ENCODE data around the gene ZCCHC14.
"Not testable (repeated sequence)": the region's sequence is repeated elsewhere in the genome, so short reads cannot be mapped to it uniquely, and the experiment has no call there.

The ZCCHC14 gene

DNA sequence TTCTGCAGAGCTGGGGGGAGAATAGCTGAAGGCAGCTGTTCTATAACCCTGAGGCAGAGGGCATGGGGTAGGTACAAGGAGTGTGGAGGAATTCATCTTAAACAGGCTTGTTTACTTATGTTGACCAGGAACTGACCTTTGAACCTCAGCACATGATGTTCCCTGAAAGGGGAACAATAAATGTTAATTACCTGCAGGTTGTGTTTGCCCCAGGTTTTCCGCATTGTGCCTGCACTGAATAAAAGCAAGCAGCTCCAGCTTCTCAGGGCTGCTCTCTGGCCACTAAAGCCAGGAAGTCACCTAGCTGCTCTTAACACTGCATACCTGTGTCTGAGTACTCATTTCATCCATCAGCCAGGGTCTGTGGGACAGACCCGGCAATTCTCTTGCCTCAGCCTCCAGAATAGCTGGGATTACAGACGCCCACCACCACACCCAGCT, 113.5 kb downstream of the ZCCHC14 start:
- peaks cover 47% of the 10 kb centered on the region for H3K4me1 Mint-ChIP-seq (ENCODE audit: low read depth)
- not testable (repeated sequence) for H3K27ac Mint-ChIP-seq, H3K27me3 Mint-ChIP-seq, H3K4me3 Mint-ChIP-seq, H3K9me3 Mint-ChIP-seq
- peaks cover 28% of the 10 kb centered on the region for H3K36me3 Mint-ChIP-seq (ENCODE audit: low read depth)

DNA sequence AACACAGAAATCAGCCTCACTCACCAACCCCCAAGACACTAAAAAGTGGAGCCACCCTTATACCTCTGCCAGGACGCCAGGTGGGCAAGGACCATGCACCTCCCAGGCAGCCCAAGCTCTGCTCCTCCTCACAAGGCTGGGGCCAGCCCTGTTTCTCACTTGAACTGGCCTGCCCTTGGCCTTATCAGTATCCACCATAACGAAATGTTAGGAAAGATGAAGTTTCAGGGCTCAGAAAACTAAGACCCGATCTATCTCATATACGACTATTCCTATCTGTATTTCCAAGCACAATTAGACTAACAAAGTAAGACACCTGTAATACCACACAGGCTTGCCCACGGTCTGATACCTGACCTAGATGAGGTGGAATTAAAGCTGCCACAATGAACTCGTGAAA, 116.2 kb downstream of the ZCCHC14 start:
- Mint-ChIP-seq H3K4me1 (ENCODE audit: low read depth) (peaks cover 48% of the 10 kb centered on the region), H3K9me3 (no peaks in the 10 kb centered on the region), H3K36me3 (ENCODE audit: low read depth) (peaks cover 38% of the 10 kb centered on the region), H3K4me3 (no peak overlapping the region), H3K27me3 (no peaks in the 10 kb centered on the region), H3K27ac (peak overlapping the region; percentile 22)

GRCh38 chr16:87375426-87376135, 117.2 kb downstream of the ZCCHC14 start:
- Mint-ChIP-seq H3K27ac (peak overlapping the region; percentile 13), H3K27me3 (no peaks in the 10 kb centered on the region), H3K36me3 (ENCODE audit: low read depth) (peaks cover 28% of the 10 kb centered on the region), H3K4me1 (ENCODE audit: low read depth) (peaks cover 44% of the 10 kb centered on the region), H3K4me3 (no peak overlapping the region), H3K9me3 (no peaks in the 10 kb centered on the region)

DNA sequence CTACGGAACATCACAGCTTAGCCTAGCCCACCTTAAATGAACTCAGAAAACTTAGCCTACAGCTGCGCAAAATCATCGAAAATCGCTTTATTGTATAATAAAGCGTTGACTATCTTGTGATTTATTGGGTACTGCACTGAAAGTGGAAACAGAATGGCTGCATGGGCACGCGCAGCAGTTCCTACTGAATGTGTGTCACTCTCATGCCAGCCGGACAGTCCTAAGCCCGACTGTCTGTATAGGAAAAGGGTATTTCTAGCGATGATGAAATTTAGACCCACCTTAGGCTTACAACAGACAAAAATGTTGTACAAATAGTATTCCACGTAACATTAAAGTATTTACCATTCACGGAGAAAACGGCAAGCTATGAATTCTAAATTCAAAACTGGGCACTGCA, 118.5 kb downstream of the ZCCHC14 start:
- Mint-ChIP-seq H3K27me3 (no peaks in the 10 kb centered on the region), H3K9me3 (no peaks in the 10 kb centered on the region), H3K4me1 (ENCODE audit: low read depth) (peaks cover 45% of the 10 kb centered on the region), H3K36me3 (ENCODE audit: low read depth) (peaks cover 27% of the 10 kb centered on the region), H3K4me3 (no peak overlapping the region), H3K27ac (no peak overlapping the region)

GRCh38 chr16:87372305-87372704, 120.5 kb downstream of the ZCCHC14 start:
- H3K27ac Mint-ChIP-seq = no peak overlapping the region
- H3K36me3 Mint-ChIP-seq (ENCODE audit: low read depth) = peaks cover 29% of the 10 kb centered on the region
- H3K9me3 Mint-ChIP-seq = no peaks in the 10 kb centered on the region
- H3K27me3 Mint-ChIP-seq = no peaks in the 10 kb centered on the region
- H3K4me3 Mint-ChIP-seq = no peak overlapping the region
- H3K4me1 Mint-ChIP-seq (ENCODE audit: low read depth) = peaks cover 62% of the 10 kb centered on the region

- no peak overlapping the region for H3K4me3 Mint-ChIP-seq
- H3K4me1 Mint-ChIP-seq (ENCODE audit: low read depth) = peaks cover 62% of the 10 kb centered on the region
- H3K9me3 Mint-ChIP-seq = no peaks in the 10 kb centered on the region
- H3K27me3 Mint-ChIP-seq = no peaks in the 10 kb centered on the region
- H3K27ac Mint-ChIP-seq = peak overlapping the region; percentile 9
- peaks cover 25% of the 10 kb centered on the region for H3K36me3 Mint-ChIP-seq (ENCODE audit: low read depth)
These were observed 121.5 kb downstream of the ZCCHC14 start for GRCh38 chr16:87371261-87371866.

DNA sequence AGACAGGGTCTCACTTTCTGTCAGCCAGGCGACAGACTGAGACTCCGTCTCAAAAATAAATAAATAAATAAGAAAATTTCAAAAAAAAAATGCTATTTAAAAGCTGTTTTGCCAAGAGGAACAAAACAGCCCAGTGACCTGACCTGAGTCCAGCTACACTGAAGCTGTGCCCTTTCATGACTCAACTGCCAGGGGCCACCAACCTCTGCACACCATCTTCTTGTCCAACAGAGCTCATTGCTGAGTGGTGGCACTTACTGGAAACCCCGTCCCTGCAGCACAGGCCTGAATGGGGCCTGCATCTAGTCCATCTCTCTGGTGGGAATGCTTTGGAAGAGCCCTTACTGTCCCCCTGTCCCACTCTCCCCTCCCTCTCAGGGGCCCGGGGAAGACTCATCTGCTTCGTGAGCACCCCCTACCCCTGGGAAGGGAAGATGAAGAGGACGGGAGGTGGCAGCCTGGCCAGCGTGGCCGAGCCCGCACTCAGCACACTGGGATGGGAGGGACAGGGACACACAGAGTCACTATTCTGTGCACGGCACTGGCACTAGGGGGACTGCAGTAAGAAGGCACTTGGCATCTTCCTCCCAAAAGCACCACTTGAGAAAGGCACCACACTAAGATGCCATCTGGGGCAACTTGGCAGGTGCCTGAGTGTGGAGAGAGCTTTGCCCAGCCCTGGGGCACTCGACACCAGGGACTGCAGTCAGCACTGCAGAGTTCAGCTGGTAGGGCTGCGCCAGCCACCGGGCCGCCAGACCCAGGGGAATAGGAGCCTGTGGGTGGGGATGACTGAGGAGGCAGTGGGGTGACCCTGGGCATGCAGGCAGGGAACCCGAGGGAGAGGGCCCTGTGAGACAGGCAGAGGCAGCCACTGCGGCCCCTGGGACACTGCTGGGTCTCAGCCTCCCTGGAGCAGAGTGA, 122.8 kb downstream of the ZCCHC14 start:
- Mint-ChIP-seq H3K27me3 (no peaks in the 10 kb centered on the region), H3K4me1 (ENCODE audit: low read depth) (peaks cover 61% of the 10 kb centered on the region), H3K36me3 (ENCODE audit: low read depth) (peaks cover 30% of the 10 kb centered on the region), H3K9me3 (no peaks in the 10 kb centered on the region), H3K27ac (peak overlapping the region; percentile 36), H3K4me3 (no peak overlapping the region)

GRCh38 chr16:87369117-87369765, 123.6 kb downstream of the ZCCHC14 start:
- Mint-ChIP-seq H3K9me3 (no peaks in the 10 kb centered on the region), H3K27ac (peak overlapping the region; percentile 94), H3K27me3 (no peaks in the 10 kb centered on the region), H3K4me1 (ENCODE audit: low read depth) (peaks cover 67% of the 10 kb centered on the region), H3K36me3 (ENCODE audit: low read depth) (peaks cover 30% of the 10 kb centered on the region), H3K4me3 (peak overlapping the region; percentile 45)

DNA sequence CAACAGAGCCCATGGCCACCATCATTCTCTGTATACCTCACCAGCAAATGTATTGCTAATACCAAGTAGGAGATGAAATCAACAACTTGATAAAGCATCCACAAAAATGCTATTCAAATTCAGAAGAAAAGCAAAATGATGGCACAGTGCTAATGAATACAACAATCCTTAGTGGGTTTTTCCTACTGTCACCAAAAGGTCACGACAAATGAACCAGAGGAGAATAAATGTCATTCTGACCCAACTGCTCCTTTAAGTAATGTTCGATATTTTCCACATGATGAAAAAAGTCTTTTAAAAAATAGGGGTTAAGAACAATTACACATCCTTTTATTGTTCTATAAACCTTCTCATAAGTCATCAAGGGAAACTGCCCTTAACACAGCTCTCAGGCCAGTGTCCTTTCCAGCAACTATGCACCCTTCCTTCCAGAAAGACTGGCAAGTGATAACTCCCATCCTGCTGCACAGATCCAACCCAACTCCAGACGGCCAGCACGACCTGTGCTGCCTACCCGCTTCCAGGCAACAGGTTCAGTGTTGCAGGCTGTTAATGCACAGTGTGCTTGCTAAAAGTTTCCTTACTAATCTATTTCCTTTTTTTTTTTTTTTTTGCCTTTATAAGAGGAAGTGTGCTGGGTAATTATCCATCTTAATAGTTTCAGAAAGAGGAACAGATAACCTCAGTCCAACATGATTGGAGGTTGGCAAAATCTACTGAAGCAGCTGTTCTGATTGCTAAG, 124.6 kb downstream of the ZCCHC14 start:
- peaks cover 62% of the 10 kb centered on the region for H3K4me1 Mint-ChIP-seq (ENCODE audit: low read depth)
- H3K36me3 Mint-ChIP-seq (ENCODE audit: low read depth) = peaks cover 26% of the 10 kb centered on the region
- peak overlapping the region; percentile 94 for H3K27ac Mint-ChIP-seq
- H3K27me3 Mint-ChIP-seq = no peaks in the 10 kb centered on the region
- H3K9me3 Mint-ChIP-seq = no peaks in the 10 kb centered on the region
- H3K4me3 Mint-ChIP-seq = peak overlapping the region; percentile 56

DNA sequence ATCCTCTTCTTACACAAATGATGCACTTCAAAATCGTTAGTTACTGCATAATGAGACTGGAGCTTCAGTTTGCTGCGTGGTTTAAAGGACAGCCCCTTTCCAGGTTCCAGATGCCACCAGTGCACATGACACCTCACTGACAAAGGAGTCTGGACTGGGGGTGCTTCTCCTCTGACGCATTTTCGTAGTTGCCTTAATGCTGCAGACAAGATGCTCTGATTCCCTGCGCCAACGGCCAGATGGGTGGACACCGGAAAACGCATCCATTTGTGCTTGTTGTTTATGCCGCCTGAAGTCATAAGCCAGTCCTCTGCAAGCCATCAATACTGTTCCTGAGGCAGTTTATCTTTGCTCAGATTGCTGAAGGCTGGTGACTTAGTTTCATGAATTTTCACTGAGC, 125.3 kb downstream of the ZCCHC14 start:
- H3K27ac Mint-ChIP-seq = peak overlapping the region; percentile 94
- peaks cover 62% of the 10 kb centered on the region for H3K4me1 Mint-ChIP-seq (ENCODE audit: low read depth)
- H3K9me3 Mint-ChIP-seq = no peaks in the 10 kb centered on the region

GRCh38 chr16:87366930-87367329, 125.9 kb downstream of the ZCCHC14 start:
- Mint-ChIP-seq H3K27me3 (no peaks in the 10 kb centered on the region), H3K4me1 (ENCODE audit: low read depth) (peaks cover 57% of the 10 kb centered on the region), H3K36me3 (ENCODE audit: low read depth) (peaks cover 26% of the 10 kb centered on the region), H3K27ac (no peak overlapping the region), H3K4me3 (no peak overlapping the region), H3K9me3 (no peaks in the 10 kb centered on the region)

More for the DNA sequence above, 125.3 kb downstream of the ZCCHC14 start:
- Mint-ChIP-seq H3K27me3 (no peaks in the 10 kb centered on the region), H3K4me3 (peak overlapping the region; percentile 56), H3K36me3 (ENCODE audit: low read depth) (peaks cover 26% of the 10 kb centered on the region)

DNA sequence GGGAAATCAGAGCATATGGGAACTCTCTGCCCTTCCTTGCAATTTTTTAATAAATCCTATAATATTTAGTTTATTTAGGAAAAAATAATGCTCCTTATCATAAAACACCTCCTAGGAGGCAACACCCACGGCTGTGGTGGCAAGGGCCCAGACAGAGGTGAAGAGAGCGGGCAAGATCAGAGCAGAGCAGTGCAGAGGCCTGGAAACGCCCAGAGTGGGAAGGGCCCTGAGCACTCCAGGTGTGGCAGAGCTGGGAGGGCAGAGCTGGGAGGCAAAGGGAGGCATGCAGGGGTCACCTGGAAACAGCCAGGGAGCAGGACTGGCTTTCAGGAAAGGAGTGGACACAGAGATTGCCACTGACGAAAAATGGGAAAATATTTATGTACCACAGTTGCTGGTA, 126.5 kb downstream of the ZCCHC14 start:
- Mint-ChIP-seq H3K27ac (peak overlapping the region; percentile 67), H3K27me3 (no peaks in the 10 kb centered on the region), H3K4me1 (ENCODE audit: low read depth) (peaks cover 51% of the 10 kb centered on the region), H3K9me3 (no peaks in the 10 kb centered on the region), H3K36me3 (ENCODE audit: low read depth) (peaks cover 26% of the 10 kb centered on the region), H3K4me3 (no peak overlapping the region)

DNA sequence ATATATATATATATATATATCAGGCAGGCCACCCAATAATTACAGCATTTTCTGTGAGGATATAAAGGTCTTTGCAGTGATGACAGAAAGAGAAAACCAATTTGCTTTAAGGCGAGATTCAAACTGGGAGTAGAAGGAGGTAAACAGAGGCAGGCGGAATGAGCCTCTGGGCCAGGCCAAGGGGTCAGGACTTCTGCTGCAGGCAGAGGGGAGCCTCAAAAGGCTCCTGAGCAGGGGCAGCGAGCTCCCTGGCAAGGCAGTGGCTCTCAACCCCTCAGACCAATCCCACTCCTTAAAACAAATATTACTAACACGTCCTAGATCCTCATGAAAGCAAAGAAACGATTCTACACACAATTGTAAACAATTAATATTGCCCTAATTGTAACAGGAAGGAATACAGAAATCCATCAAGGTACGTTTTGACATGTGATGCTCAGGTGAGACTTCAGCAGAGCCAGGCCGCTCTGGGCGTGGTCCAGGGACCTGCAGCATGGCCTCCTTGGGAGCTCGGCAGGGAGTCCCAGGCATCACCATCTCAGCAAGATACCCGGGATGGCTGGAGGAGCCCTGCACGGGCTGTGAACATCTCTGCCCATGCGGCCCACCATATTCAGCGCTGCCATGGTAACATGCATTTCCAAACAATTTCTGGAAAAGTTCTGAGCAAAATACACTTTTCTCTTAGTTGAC, 127.7 kb downstream of the ZCCHC14 start:
- H3K27me3 Mint-ChIP-seq = no peaks in the 10 kb centered on the region
- H3K9me3 Mint-ChIP-seq = no peaks in the 10 kb centered on the region
- H3K36me3 Mint-ChIP-seq (ENCODE audit: low read depth) = peaks cover 29% of the 10 kb centered on the region
- peaks cover 48% of the 10 kb centered on the region for H3K4me1 Mint-ChIP-seq (ENCODE audit: low read depth)
- no peak overlapping the region for H3K27ac Mint-ChIP-seq
- no peak overlapping the region for H3K4me3 Mint-ChIP-seq
